ENCODE results near the gene POU2AF2. TPM values are rescaled to one million over a fixed set of nuclear protein-coding genes. Genes with fewer than 3 reads are reported as not detected.
"Not testable (repeated sequence)": the region's sequence is repeated elsewhere in the genome, so short reads cannot be mapped to it uniquely, and the experiment has no call there.

The POU2AF2 gene
- total RNA-seq, 1 donor from 2014 or later, result not detected

GRCh38 chr11:111285189-111286091 lies 39.9 kb downstream of the POU2AF2 start:
- no peak for DNase-seq (ENCODE audit: low spot score)
- Mint-ChIP-seq H3K4me1 (ENCODE audit: unreplicated experiment) (no peaks in the 10 kb centered on the region), H3K27ac (ENCODE audit: unreplicated experiment) (no peak overlapping the region), H3K4me3 (ENCODE audit: unreplicated experiment) (no peak overlapping the region), H3K27me3 (ENCODE audit: unreplicated experiment) (no peaks in the 10 kb centered on the region), H3K9me3 (ENCODE audit: unreplicated experiment) (no peaks in the 10 kb centered on the region), H3K36me3 (ENCODE audit: low read depth, unreplicated experiment) (no peaks in the 10 kb centered on the region)
- TF ChIP-seq CTCF (IDR thresholded peaks at IDR 0.05; ENCODE audit: unreplicated experiment), result no peak

GRCh38 chr11:111291764-111292163 lies 46.2 kb downstream of the POU2AF2 start:
- H3K27me3 Mint-ChIP-seq (ENCODE audit: unreplicated experiment), result peaks cover 4% of the 10 kb centered on the region
- H3K4me1 Mint-ChIP-seq (ENCODE audit: unreplicated experiment), result no peaks in the 10 kb centered on the region
- H3K9me3 Mint-ChIP-seq (ENCODE audit: unreplicated experiment), result no peaks in the 10 kb centered on the region
- no peak overlapping the region for H3K27ac Mint-ChIP-seq (ENCODE audit: unreplicated experiment)
- DNase-seq (ENCODE audit: low spot score), result no peak
- no peaks in the 10 kb centered on the region for H3K36me3 Mint-ChIP-seq (ENCODE audit: low read depth, unreplicated experiment)
- no peak for TF ChIP-seq CTCF (IDR thresholded peaks at IDR 0.05; ENCODE audit: unreplicated experiment)
- H3K4me3 Mint-ChIP-seq (ENCODE audit: unreplicated experiment), result no peak overlapping the region

- not testable (repeated sequence) for H3K27ac Mint-ChIP-seq (ENCODE audit: unreplicated experiment); DNase-seq (ENCODE audit: low spot score); H3K4me3 Mint-ChIP-seq (ENCODE audit: unreplicated experiment); H3K27me3 Mint-ChIP-seq (ENCODE audit: unreplicated experiment); H3K36me3 Mint-ChIP-seq (ENCODE audit: low read depth, unreplicated experiment); H3K9me3 Mint-ChIP-seq (ENCODE audit: unreplicated experiment); H3K4me1 Mint-ChIP-seq (ENCODE audit: unreplicated experiment)
Measured at GRCh38 chr11:111292408-111292807, 46.9 kb downstream of the POU2AF2 start.

- Mint-ChIP-seq H3K9me3 (ENCODE audit: unreplicated experiment) (no peaks in the 10 kb centered on the region), H3K27ac (ENCODE audit: unreplicated experiment) (no peak overlapping the region), H3K4me3 (ENCODE audit: unreplicated experiment) (no peak overlapping the region), H3K27me3 (ENCODE audit: unreplicated experiment) (peaks cover 18% of the 10 kb centered on the region), H3K36me3 (ENCODE audit: low read depth, unreplicated experiment) (no peaks in the 10 kb centered on the region), H3K4me1 (ENCODE audit: unreplicated experiment) (peaks cover 3% of the 10 kb centered on the region)
- no peak for TF ChIP-seq CTCF (IDR thresholded peaks at IDR 0.05; ENCODE audit: unreplicated experiment)
- no peak for DNase-seq (ENCODE audit: low spot score)
Measured at GRCh38 chr11:111296196-111296595, 50.7 kb downstream of the POU2AF2 start.

GRCh38 chr11:111297696-111298095 lies 52.2 kb downstream of the POU2AF2 start:
- no peak overlapping the region for H3K27ac Mint-ChIP-seq (ENCODE audit: unreplicated experiment)

More at GRCh38 chr11:111297696-111298095, 52.2 kb downstream of the POU2AF2 start:
- H3K36me3 Mint-ChIP-seq (ENCODE audit: low read depth, unreplicated experiment), result no peaks in the 10 kb centered on the region
- no peak for TF ChIP-seq CTCF (IDR thresholded peaks at IDR 0.05; ENCODE audit: unreplicated experiment)
- DNase-seq (ENCODE audit: low spot score), result no peak
- H3K4me1 Mint-ChIP-seq (ENCODE audit: unreplicated experiment), result peaks cover 3% of the 10 kb centered on the region
- no peaks in the 10 kb centered on the region for H3K9me3 Mint-ChIP-seq (ENCODE audit: unreplicated experiment)
- peak overlapping the region; percentile 82 for H3K4me3 Mint-ChIP-seq (ENCODE audit: unreplicated experiment)
- peaks cover 19% of the 10 kb centered on the region for H3K27me3 Mint-ChIP-seq (ENCODE audit: unreplicated experiment)
